ENCODE results near the gene NAA10.

Gene NAA10

DNA sequence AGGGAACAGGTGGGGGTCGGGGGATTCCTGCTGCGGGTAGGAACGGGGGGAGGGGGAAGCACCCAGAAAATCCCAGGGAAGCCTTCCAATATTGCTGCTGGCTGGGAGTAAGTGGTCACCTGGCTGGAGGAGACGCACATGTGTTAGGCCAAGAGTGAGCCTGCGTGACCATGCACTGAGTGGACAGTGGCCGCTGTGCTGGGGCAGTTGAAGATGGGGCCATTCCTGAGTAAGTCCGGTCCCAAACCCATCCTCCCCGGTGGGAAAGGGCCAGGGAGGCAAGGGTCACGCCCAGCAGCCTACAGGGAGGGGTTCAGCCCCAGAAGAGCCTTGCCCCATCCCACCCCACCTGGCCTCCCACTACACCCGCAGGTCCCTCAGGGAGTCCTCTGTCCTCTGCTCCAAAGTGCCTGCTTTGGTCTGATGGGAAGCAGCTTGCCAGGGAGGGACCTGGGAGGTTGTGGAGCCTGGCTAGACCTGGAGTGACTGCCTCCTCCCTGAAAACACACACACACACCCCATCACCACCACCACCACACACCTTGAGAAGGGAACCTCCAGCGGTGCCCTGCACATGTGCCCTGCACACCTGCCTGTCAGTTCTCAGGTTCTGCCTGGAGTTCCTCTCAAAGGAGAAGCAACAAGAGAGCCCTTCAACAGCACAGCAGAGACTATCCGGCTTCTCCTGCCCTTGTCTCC, 54.9 kb downstream of the NAA10 start:
- Mint-ChIP-seq H3K36me3 (ENCODE audit: low read depth) (no peaks in the 10 kb centered on the region), H3K4me3 (no peak overlapping the region), H3K4me1 (ENCODE audit: low read depth) (peaks cover 20% of the 10 kb centered on the region), H3K27ac (no peak overlapping the region), H3K9me3 (no peaks in the 10 kb centered on the region), H3K27me3 (peaks cover 86% of the 10 kb centered on the region)
- intact Hi-C loops (cut with micrococcal nuclease), result no loop called here

All from dendritic cell treated with granulocyte-macrophage colony-stimulating factor and Interleukin-4, amounts not matched to agents 40 ng/mL and 50 ng/mL, for 4 days (primary cell).